Stimulated activated CD8-positive, alpha-beta memory T cell treated with anti-CD3 and anti-CD28 coated beads, Interleukin-4, amount 100 ng/mL, for 48 hours (primary cell): ENCODE data around the gene CD300LF.
A peak's percentile ranks its signal among the peaks of the same experiment; 100 is the strongest.

Experiments used
- DNase-seq: peaks from one replicate; pipeline ENCODE4 v3.0.0-alpha.2; 2020

CD300LF gene

DNA sequence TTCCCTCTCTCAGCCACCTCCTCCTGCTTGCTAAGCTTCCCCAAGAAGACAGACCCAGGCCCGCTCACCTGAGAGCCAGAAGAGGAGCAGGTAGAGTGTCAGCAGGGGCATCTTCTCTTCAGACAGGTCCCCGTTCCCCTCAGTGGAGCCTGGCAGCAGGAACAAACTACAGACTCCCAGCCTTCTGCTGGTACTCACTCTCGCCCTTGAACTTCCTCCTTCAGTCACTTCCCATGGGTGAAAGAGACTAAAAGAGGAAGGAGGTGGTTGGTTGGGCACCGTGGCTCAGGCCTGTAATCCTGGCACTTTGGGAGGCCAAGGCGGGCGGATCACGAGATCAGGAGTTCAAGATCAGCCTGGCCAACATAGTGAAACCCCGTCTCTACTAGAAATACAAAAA, at the start of gene CD300LF:
Gene CD300LF (minus strand): TSS at position 168 of the 400 bp plus-strand sequence. CDS start 57 bp downstream, at position 111.
- no peak for DNase-seq

DNA sequence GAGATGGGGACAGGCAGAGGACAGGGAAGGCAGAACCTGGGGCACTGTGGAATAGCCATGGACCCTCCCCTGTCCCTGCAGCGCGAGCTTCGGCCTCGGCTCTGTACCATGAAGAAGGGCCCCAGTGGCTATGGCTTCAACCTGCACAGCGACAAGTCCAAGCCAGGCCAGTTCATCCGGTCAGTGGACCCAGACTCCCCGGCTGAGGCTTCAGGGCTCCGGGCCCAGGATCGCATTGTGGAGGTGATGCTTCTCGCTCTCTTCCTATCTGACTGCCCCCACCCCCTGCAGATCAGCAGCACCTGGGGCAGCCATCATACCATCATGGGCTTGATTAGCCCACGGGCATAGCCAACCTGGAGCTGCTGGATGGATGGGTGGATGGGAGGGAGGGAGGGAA, 49.2 kb upstream of the CD300LF start:
- DNase-seq: no peak

DNA sequence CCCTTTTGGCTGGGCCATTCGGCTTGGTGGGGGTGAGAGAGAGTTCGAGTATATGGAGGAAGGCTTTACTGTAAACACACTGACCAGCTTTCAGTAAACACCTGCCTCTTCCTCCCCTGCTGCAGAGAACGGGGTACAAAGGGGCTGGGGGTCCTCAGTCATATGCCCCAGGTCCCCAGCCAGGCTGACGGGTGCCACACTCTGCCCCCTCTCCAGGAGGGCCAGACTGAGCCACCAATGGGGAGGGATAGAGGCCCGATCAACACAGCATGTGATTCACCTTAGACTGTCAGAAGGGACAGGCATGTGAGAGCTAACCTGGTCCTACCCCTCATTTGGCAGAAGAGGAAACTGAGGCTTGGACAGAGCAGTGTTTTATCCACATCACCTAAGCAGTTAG, 48.7 kb upstream of the CD300LF start:
- no peak for DNase-seq

DNA sequence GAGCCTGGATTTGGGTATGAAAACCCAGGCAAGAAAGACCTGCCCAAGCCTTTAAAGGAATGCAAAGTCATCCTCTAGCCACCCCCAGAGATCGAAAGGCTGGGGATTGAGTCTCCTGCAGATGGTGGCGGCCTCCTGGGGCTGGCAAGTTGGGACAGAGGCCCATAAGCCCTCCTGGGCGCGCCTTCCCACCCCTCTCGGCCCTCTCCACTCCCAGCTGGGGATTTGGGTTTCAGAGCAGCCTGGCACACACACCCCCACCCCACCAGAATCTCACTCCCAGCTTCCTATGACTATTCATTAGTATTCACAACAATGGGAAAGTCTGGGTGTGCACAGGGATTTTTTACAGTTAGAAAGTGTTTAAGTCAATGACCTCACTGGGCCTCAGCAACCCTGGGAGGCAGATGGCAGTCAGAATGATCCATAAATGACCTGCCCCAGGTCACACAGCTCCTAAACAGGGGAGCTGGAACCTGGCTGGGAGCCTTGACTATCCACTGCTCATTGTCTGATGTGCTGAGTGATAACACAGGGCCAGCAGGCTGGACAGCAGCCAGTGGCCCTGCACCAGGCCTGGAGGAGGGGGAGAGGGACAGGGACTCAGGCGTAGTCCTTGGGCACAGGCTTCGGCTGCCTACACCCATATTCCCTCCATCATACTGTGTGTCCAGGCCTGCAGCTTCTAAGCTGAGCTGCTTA, 47.8 kb upstream of the CD300LF start:
- no peak for DNase-seq

DNA sequence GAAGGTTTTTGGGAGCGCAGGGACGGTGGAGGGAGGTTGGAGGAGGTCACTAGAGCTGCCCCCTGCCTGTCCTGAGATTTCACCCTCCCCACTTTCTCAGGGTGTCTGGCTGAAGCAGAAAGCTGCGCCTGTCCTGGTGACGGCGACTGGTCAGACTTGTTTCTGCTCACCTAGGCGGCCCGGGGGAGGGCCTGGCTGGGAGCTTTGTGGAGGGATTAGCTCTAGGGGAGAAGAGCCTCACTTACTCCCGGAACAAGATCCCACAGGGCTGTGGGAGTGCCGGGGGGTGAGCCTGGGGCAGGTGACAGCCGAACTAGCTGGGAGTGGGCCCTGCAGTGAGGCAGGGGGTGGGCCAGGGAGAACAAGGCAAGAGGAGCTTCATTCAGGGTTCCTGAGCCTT, 47.2 kb upstream of the CD300LF start:
- DNase-seq: no peak

DNA sequence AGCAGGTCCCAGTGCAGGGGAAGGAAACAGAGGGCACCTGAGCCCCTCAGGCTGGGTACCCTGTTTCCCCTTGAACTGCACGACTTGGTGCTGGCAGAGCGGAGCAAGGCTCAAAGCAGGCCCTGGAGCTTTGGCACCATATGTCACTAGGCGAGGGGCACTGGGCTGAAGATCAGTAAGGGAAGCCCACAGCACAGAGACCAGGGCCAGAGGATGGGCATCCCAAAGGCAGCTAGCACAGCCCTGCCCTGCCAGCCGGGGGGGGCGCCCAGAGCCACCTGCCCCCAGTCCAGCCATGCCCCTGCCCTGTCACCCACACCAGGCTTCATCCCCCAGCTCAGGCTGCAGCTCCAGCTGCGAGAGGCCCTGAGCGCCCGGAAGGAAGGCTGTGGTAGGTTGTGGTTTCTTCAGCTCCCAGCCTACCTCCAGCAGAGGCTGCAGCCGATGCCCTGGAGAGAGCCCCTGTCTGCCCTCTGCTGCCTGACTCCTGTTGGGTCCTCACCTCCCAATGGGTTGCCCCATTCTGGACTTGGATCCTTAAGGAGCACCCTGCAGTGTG, 46.6 kb upstream of the CD300LF start:
- DNase-seq: peak; percentile 62

DNA sequence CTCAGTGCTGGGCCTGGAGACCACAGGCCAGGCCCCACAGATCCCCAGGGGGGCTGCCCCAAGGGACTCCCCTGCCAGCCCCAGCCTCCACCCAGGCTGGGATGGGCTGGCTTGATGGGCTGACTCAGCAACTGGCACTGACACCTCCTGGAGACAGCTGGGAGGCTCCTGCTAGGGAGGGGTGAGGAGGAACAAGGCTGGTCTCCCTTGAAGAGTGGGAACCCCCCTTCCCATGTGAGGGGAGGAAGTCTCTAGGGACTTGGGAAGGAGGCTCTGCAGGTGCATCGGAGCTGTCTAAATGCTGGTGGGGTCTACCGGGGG, 46.1 kb upstream of the CD300LF start:
- no peak for DNase-seq

DNA sequence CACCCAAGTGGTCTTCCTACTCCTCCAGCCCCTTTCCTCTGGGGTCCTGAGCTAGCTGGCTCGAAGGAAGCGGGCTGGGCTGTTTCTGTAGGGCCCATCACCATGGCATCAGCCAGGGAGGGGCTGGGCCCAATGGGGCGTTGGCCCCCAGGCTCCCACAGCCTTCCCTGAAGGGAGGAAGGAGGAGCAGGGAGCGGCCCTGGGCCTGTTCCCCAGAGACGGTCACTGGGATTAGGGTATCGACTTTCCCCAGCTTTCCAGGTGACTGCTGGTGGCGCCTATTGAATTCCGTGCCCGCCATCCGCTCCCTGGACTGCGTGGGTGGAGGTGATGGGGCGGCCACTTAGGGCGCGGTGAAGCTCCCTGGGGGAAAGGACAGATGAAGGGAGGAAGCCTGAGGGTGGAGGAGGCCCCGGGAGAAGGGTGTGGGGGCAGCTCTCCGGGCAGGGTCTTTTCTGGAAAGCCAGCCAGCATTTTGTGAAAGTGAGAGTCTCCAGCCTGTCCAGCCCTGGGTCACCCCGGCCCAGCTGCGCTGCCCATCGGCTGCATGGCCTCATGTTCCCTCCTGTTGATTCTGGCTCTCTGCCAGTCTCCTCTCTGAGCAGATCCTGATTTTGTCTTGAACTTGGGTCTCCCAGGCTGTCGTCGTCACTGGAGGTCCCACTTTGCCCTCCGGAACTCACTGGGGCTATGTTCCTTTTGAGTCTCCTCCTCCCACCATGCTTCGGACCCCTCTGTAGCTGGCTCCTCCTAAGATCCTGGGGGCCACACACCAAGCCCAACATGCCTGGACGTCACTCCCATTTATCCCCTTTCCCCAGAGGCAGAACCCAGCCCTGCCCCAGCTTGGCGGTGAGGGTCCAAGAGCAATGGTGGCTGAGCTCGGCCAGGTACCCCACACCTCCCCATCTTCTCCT, 45.5 kb upstream of the CD300LF start:
- no peak for DNase-seq

DNA sequence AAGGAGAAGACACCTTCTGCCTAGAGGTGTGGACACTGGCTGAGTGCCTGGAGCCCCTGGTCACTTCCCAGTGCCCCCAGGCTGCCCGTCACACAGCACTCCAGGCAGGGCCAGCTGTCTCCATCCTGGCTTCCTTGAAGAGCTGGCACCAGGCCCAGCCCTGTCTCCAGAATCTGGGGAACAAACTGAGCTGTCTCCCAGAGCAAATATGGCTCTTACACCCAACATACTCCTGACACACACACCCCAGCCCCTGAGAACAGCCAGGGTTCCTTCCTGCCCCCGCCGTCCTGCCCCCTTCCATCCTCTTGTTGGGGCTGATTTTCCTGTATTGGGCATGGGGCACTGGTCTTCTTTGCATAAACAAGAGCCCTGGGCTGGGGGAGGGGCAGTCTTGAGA, 44.8 kb upstream of the CD300LF start:
- no peak for DNase-seq

DNA sequence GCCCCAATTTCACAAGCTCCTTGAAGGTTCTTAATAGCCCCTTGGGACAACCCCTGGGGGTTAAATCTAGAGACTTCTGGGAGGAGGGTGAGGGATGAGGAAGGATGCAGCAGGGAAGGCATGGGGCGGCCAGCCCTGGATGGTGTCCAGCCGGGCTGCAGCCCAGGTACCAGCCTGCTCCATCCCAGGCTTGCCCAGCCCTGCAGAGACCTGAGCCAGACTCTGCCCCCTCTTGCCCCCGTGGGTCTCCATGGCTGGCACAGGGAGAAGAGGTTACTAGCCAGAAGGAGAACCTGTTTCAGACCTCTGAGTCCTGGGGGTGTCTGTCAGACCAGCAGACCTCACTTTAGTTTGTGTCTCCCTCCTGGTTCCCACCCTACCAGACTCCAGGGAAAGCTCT, 44.2 kb upstream of the CD300LF start:
- no peak for DNase-seq

DNA sequence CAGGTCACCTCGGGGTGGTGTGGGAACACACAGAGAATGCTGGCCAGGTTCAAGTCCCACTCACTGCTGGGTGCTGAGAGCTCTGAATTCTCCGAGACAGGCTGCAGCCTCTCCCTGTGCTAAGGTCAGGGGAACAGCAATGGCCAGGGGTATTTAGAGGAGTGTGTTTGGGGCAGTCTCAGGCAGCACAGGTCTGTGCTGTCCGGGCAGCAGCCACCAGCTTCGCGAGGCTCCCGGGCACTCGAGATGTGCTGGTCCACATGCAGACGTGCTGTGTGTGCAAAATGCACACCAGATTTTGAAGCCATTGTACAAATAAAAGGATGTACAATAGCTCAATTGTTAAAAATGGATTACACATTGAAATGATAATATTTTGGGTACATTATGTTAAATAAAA, 42.8 kb upstream of the CD300LF start:
- DNase-seq: no peak

DNA sequence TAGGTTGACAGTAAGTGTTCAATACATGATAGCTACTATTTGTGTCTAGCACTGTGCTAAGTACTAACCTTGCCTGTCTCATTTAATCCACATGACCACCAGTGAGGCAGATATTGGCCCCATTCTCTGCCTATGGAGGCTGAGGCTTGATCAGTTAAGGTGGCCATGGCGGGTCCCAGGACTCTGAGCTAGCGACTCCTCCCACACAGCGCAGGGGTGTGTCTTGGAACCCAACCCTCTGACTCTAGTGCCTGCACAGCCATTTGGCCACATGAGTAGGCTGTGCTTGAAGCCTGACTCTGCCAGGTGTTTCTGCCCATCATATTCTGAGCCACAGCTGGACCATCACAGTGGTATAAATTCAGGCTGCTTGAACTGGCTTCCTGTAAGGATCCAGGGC, 42.1 kb upstream of the CD300LF start:
- DNase-seq: no peak

DNA sequence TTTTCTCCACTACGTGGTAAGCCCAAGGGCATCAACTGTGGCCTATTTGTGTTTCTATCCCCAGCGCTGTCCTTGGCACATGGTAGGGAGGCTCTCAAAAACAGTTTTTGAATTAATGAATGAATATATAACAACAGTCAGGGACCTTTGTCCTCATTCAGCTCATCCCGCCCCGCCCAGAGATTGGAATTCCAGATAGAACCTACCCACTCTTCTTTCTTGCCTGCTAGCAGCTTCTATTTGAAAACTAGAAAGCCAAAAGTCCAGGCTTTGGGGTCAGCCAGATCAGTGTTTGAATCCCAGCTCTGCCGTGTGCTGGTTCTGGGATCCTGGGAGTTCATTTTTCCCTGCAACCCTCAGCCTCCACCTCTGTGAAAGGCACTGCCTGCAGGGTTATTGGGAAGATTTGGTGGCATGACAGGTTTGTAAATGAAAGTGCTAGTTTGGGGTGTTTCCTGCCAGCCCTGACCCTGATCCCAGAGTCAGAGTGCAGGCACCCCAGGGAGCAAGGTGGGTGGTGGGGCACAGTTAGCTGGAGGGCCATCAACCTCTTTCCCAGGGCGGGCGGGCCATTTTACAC, 40.2 kb upstream of the CD300LF start:
- DNase-seq: no peak

DNA sequence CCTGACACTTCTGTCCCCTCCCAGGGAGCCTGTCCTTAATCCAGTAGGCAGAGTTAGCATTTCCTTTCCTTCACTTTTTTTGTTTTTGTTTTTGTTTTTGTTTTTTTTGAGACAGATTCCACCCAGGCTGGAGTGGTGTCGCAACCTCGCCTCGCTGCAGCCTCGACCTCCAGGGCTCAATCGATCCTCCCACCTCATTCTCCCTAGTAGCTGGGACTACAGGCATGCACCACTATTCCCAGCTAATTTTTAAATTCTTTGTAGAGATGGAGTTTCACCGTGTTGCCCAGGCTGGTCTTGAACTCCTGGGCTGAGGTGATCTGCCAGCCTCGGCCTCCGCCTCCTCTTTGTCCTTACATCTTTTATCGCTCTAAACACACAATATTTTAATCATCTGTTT, 39.7 kb upstream of the CD300LF start:
- DNase-seq: no peak

DNA sequence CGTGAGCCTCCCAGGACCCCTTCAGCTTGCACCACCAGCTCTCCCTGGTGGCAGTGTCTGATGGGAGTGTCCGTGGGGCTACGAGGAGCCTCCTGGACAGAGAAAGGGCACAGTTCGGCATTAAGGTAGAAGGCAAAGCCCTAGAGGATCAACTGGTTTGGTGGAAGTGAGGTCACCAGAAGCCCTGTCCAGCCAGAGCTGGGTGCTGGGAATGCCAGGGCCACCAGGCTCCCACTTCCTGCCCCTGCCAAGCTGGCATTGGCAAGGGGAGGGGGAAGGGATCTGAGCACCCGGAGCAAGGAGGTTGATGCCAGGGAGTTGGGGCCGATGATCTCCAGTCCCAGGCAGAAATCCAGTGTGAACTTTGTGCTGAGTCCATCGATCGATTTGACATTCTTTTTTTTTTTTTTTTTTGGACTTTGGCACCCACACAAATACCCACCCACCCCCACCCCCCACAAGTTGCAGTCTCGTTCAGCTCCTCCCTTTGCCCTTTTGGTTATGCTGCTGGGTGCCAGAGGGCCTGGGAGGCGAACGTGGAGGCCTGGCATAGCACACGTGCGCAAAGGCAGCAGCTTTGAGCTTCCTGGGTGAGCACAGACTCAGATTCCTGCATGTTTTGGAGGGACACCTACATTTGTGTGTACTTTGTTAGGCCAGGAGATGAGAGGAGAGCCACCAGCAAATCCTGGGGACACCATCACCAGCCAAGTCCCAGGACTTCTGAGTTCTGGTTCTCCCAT, 37.8 kb upstream of the CD300LF start:
- peak; percentile 41 for DNase-seq

DNA sequence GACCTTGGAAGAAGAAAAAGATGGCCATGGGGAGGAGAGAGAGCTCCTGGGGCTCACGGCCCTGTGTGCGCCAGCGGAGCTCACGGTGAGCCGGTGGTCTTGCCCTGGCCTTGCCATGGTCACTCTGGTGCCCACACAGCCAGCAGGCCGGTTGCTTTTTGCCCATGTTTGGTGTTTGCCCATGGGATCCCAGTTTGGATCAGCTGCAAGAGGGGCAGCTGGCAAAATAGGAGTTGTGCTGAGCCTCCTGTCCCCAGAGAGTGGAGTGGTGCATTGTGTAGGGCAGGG, 37.3 kb upstream of the CD300LF start:
- DNase-seq: no peak

DNA sequence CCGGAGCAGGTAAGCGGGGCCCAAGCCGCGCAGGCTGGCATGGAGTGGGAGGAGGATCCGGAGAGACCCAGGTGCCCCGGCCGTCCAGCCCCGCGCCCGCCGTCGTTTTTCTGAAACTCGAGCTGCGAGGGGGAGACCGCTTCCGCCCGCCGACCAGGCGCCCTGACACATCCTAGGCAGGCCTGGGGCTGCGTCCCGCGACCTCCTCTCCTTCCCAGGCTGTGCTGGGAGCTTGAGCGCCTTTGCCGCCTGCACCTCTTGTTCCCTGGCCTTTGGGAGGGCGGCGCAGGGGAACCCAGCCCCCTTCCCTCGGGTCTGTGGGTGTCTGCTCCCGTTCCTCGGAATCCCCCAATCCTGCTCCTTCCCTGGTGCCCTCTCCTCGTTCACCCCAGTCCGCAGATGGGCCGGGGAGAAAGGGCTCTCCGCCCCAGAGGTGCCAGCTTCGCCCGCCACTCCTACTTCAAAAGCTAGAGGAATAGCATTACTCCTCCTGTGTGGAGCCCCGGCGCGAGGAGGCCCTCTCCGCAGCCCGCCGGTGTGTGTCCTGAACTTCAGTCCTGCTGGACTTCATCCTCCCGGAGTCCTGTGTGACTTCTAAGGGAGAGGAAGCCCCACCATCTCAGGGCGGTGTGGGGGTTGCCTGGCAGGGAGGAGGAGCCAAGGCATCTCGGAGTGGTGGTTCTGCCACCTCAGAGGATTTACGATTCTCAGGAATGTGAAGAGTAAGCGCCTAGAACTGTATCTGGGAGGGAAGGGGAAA, 36.7 kb upstream of the CD300LF start:
- peak; percentile 70 for DNase-seq

DNA sequence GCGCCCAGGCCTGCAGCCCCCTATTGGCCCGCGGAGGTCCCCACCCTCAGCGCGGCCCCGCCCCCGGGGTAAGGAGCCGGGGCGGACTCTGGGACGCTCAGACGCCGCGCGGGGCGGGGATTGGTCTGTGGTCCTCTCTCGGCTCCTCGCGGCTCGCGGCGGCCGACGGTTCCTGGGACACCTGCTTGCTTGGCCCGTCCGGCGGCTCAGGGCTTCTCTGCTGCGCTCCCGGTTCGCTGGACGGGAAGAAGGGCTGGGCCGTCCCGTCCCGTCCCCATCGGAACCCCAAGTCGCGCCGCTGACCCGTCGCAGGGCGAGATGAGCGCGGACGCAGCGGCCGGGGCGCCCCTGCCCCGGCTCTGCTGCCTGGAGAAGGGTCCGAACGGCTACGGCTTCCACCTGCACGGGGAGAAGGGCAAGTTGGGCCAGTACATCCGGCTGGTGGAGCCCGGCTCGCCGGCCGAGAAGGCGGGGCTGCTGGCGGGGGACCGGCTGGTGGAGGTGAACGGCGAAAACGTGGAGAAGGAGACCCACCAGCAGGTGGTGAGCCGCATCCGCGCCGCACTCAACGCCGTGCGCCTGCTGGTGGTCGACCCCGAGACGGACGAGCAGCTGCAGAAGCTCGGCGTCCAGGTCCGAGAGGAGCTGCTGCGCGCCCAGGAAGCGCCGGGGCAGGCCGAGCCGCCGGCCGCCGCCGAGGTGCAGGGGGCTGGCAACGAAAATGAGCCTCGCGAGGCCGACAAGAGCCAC, 36.0 kb upstream of the CD300LF start, which contains the start of gene NHERF1:
Gene NHERF1 (plus strand): TSS at position 100 of the 750 bp plus-strand sequence. CDS start 219 bp downstream, at position 319.
- peak; percentile 94 for DNase-seq

DNA sequence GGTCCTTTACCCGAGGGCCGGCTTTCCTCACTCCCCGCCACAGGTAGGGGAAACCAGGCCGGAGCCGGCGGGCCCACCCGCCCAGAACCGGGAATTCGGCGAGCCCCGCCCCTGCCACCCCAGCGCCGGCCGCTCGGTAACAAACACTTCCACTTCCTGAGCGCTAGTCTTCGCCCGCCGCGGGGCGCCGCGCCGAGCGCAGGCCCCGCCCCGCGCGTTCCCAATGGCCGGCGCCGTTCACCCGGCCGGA, 35.5 kb upstream of the CD300LF start:
- no peak for DNase-seq

DNA sequence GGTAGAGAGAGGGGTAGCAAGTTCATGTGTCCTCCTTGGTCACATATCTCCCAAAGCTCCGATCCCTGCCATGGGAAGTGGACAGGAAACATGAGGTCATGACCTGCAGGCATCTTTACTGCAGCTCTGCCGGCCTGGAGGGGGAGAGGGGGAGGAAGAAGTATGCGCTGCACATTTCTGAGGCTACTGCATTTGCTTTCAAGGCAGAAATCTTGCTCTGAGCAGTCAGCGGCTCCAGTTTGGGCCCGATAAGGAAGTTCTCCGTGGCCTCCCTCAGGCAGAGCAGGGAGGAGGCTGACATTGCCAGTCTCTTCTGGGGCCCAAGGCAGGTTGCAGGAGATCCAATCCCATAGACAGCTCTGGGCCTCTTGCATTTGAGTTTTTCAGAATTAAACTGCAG, 34.2 kb upstream of the CD300LF start:
- DNase-seq: no peak

DNA sequence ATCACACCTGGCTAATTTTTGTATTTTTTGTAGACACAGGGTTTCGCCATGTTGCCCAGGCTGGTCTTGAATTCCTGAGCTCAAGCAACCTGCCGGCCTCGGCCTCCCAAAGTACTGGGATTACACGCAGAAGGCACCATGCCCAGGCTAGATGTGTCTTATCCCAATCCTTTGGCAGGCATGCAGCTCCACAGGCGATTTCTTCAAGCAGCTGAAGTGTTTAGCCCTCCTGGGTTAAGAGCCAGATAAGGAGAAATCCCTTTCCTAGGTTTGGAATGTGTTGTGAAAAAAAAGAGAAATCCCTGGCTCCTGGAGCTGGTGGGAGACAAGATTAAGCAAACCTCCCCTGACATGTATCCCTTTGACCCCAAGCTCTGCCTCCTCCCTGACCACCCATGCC, 33.7 kb upstream of the CD300LF start:
- DNase-seq: no peak
